T follicular helper cell (primary cell): ENCODE results near the gene RNPEP.
"Not testable (repeated sequence)": the region's sequence is repeated elsewhere in the genome, so short reads cannot be mapped to it uniquely, and the experiment has no call there.

Source experiments
- DNase-seq: peaks from one replicate; pipeline ENCODE4 v3.0.0-alpha.2; 2020; ENCODE audit warnings: low read depth

Gene RNPEP

GRCh38 chr1:202037706-202038296 is 55.4 kb downstream of the RNPEP start:
- DNase-seq, result no peak

- no peak for DNase-seq
Measured at GRCh38 chr1:202038688-202039346, 56.4 kb downstream of the RNPEP start.

- DNase-seq, result no peak
Measured at GRCh38 chr1:202045705-202046104, 63.3 kb downstream of the RNPEP start.

- no peak for DNase-seq
Measured at GRCh38 chr1:202046227-202046626, 63.8 kb downstream of the RNPEP start.

- DNase-seq, result no peak
Measured at GRCh38 chr1:202046748-202047708, 64.6 kb downstream of the RNPEP start.

- no peak for DNase-seq
Measured at GRCh38 chr1:202047977-202048376, 65.5 kb downstream of the RNPEP start.

DNA sequence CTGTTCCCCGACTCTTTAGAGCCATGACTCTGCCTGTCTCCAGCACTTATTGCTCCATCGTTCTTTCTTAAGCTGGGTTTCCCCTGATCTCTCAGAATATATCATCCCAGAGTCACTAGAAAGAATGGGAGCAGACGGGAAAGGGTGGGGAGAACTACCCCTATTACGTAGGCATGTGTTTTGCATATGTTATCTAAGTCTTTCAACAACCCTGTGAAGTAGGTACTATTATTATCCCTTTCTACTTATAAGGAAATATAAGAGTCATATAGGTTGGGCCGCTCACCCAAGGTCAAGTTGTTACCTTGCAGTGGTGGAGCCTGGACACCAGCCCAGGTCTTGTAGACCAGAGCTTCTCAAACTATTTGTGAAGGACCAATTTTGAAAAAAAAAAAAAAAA is 66.7 kb downstream of the RNPEP start:
- DNase-seq, result no peak

DNA sequence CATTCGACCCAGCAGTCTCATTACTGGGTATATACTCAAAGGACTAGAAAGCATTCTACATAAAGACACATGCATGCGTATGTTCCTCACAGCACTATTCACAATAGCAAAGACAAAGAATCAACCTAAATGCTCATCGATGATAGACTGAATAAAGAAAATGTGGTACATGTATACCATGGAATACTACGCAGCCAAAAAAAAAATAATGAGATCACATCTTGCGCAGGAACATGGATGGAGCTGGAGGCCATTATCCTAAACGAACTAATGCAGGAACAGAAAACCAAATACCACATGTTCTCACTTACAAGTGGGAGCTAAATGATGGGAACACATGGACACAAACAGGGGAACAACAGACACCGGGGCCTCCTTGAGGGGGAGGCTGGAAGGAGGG is 71.6 kb downstream of the RNPEP start:
- DNase-seq, result no peak

DNA sequence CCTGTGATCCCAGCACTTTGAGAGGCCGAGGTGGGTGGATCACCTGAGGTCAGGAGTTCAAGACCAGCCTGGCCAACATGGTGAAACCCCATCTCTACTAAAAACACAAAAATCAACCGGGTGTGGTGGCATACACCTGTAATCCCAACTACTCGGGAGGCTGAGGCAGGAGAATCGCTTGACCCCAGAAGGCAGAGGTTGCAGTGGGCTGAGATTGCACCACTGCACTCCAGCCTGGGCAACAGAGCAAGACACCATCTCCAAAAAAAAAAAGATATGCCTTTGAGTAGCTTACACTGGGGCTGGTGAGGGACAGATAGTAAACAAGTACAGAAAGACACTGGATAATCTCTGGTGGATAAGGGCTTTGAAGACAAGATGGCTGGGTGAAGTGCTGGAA is 72.2 kb downstream of the RNPEP start:
- not testable (repeated sequence) for DNase-seq
